ENCODE measurements around the gene MGLL. TPM values are rescaled to one million over a fixed set of nuclear protein-coding genes. Genes with fewer than 3 reads are reported as not detected.
A peak's percentile ranks its signal among the peaks of the same experiment; 100 is the strongest.

The MGLL gene
- 1 to 10 TPM; 2.2 to 8.0 (median 2.6) TPM for total RNA-seq

- ATAC-seq (peak in 1 of 2 donors; percentile 12), DNase-seq (no peak)
- Mint-ChIP-seq H3K4me1 (ENCODE audit: low read depth) (peaks cover 11% of the 10 kb centered on the region), H3K36me3 (ENCODE audit: insufficient read depth) (no peaks in the 10 kb centered on the region), H3K27me3 (ENCODE audit: low read depth) (peaks cover 49% of the 10 kb centered on the region), H3K4me3 (peak within 1 kb of the TSS; percentile 79), H3K9me3 (no peaks in the 10 kb centered on the region)
These were observed at the start of gene MGLL for GRCh38 chr3:127822041-127822681. Gene MGLL, minus strand, starts transcription at chr3:127822515. Its CDS starts 197 bp downstream, at chr3:127822318.

- H3K36me3 Mint-ChIP-seq (ENCODE audit: insufficient read depth) = no peaks in the 10 kb centered on the region
- no peaks in the 10 kb centered on the region for H3K4me1 Mint-ChIP-seq (ENCODE audit: low read depth)
- H3K27me3 Mint-ChIP-seq (ENCODE audit: low read depth) = peaks cover 6% of the 10 kb centered on the region
- ATAC-seq (no peak), DNase-seq (no peak)
- no peaks in the 10 kb centered on the region for H3K9me3 Mint-ChIP-seq
- H3K4me3 Mint-ChIP-seq = no peak overlapping the region
These were observed 47.8 kb upstream of the MGLL start for GRCh38 chr3:127870156-127870555.

GRCh38 chr3:127867986-127868385 lies 45.7 kb upstream of the MGLL start:
- H3K4me3 Mint-ChIP-seq = no peak overlapping the region
- H3K9me3 Mint-ChIP-seq = no peaks in the 10 kb centered on the region
- ATAC-seq (no peak), DNase-seq (no peak)
- no peaks in the 10 kb centered on the region for H3K36me3 Mint-ChIP-seq (ENCODE audit: insufficient read depth)
- H3K27me3 Mint-ChIP-seq (ENCODE audit: low read depth) = peaks cover 6% of the 10 kb centered on the region
- no peaks in the 10 kb centered on the region for H3K4me1 Mint-ChIP-seq (ENCODE audit: low read depth)

- no peak for ATAC-seq
- Mint-ChIP-seq H3K27me3 (ENCODE audit: low read depth) (peaks cover 6% of the 10 kb centered on the region), H3K4me1 (ENCODE audit: low read depth) (no peaks in the 10 kb centered on the region)
These were observed 45.1 kb upstream of the MGLL start for GRCh38 chr3:127867412-127867811.

GRCh38 chr3:127865941-127866340 lies 43.6 kb upstream of the MGLL start:
- H3K27me3 Mint-ChIP-seq (ENCODE audit: low read depth) = peaks cover 2% of the 10 kb centered on the region
- ATAC-seq (no peak), DNase-seq (no peak)
- H3K9me3 Mint-ChIP-seq = no peaks in the 10 kb centered on the region
- no peak overlapping the region for H3K4me3 Mint-ChIP-seq
- H3K4me1 Mint-ChIP-seq (ENCODE audit: low read depth) = no peaks in the 10 kb centered on the region
- H3K36me3 Mint-ChIP-seq (ENCODE audit: insufficient read depth) = no peaks in the 10 kb centered on the region

More at GRCh38 chr3:127867412-127867811, 45.1 kb upstream of the MGLL start:
- H3K9me3 Mint-ChIP-seq = no peaks in the 10 kb centered on the region
- DNase-seq = no peak
- H3K36me3 Mint-ChIP-seq (ENCODE audit: insufficient read depth) = no peaks in the 10 kb centered on the region
- no peak overlapping the region for H3K4me3 Mint-ChIP-seq

- no peak overlapping the region for H3K4me3 Mint-ChIP-seq
- H3K36me3 Mint-ChIP-seq (ENCODE audit: insufficient read depth) = no peaks in the 10 kb centered on the region
- no peaks in the 10 kb centered on the region for H3K27me3 Mint-ChIP-seq (ENCODE audit: low read depth)
- ATAC-seq = no peak
- H3K9me3 Mint-ChIP-seq = no peaks in the 10 kb centered on the region
- H3K4me1 Mint-ChIP-seq (ENCODE audit: low read depth) = no peaks in the 10 kb centered on the region
- no peak for DNase-seq
These were observed 37.9 kb upstream of the MGLL start for GRCh38 chr3:127860211-127860696.

- Mint-ChIP-seq H3K27me3 (ENCODE audit: low read depth) (no peaks in the 10 kb centered on the region), H3K4me3 (no peak overlapping the region), H3K36me3 (ENCODE audit: insufficient read depth) (no peaks in the 10 kb centered on the region), H3K9me3 (no peaks in the 10 kb centered on the region), H3K4me1 (ENCODE audit: low read depth) (no peaks in the 10 kb centered on the region)
- ATAC-seq = no peak
- DNase-seq = no peak
These were observed 37.4 kb upstream of the MGLL start for GRCh38 chr3:127859730-127860129.

- Mint-ChIP-seq H3K4me3 (no peak overlapping the region), H3K36me3 (ENCODE audit: insufficient read depth) (no peaks in the 10 kb centered on the region), H3K27me3 (ENCODE audit: low read depth) (no peaks in the 10 kb centered on the region), H3K9me3 (no peaks in the 10 kb centered on the region), H3K4me1 (ENCODE audit: low read depth) (no peaks in the 10 kb centered on the region)
- DNase-seq = no peak
- ATAC-seq = no peak
These were observed 36.6 kb upstream of the MGLL start for GRCh38 chr3:127858937-127859336.

- DNase-seq = no peak
- Mint-ChIP-seq H3K27me3 (ENCODE audit: low read depth) (no peaks in the 10 kb centered on the region), H3K4me1 (ENCODE audit: low read depth) (no peaks in the 10 kb centered on the region), H3K36me3 (ENCODE audit: insufficient read depth) (no peaks in the 10 kb centered on the region), H3K4me3 (no peak overlapping the region), H3K9me3 (no peaks in the 10 kb centered on the region)
- no peak for ATAC-seq
These were observed 36.2 kb upstream of the MGLL start for GRCh38 chr3:127858521-127858920.

- H3K36me3 Mint-ChIP-seq (ENCODE audit: insufficient read depth) = no peaks in the 10 kb centered on the region
- H3K9me3 Mint-ChIP-seq = no peaks in the 10 kb centered on the region
- no peaks in the 10 kb centered on the region for H3K27me3 Mint-ChIP-seq (ENCODE audit: low read depth)
- DNase-seq (no peak), ATAC-seq (no peak)
- no peaks in the 10 kb centered on the region for H3K4me1 Mint-ChIP-seq (ENCODE audit: low read depth)
- H3K4me3 Mint-ChIP-seq = no peak overlapping the region
These were observed 35.0 kb upstream of the MGLL start for GRCh38 chr3:127857333-127857732.

GRCh38 chr3:127856801-127857200 lies 34.5 kb upstream of the MGLL start:
- no peak for ATAC-seq
- H3K4me3 Mint-ChIP-seq = no peak overlapping the region
- no peaks in the 10 kb centered on the region for H3K27me3 Mint-ChIP-seq (ENCODE audit: low read depth)
- no peaks in the 10 kb centered on the region for H3K9me3 Mint-ChIP-seq
- no peak for DNase-seq
- no peaks in the 10 kb centered on the region for H3K4me1 Mint-ChIP-seq (ENCODE audit: low read depth)
- H3K36me3 Mint-ChIP-seq (ENCODE audit: insufficient read depth) = no peaks in the 10 kb centered on the region

- H3K4me1 Mint-ChIP-seq (ENCODE audit: low read depth) = no peaks in the 10 kb centered on the region
- H3K36me3 Mint-ChIP-seq (ENCODE audit: insufficient read depth) = no peaks in the 10 kb centered on the region
- ATAC-seq (no peak), DNase-seq (no peak)
- H3K27me3 Mint-ChIP-seq (ENCODE audit: low read depth) = no peaks in the 10 kb centered on the region
- H3K9me3 Mint-ChIP-seq = no peaks in the 10 kb centered on the region
- H3K4me3 Mint-ChIP-seq = no peak overlapping the region
These were observed 32.9 kb upstream of the MGLL start for GRCh38 chr3:127855246-127855645.

- ATAC-seq = no peak
- DNase-seq = no peak
- H3K9me3 Mint-ChIP-seq = no peaks in the 10 kb centered on the region
- H3K36me3 Mint-ChIP-seq (ENCODE audit: insufficient read depth) = no peaks in the 10 kb centered on the region
- H3K4me3 Mint-ChIP-seq = no peak overlapping the region
- no peaks in the 10 kb centered on the region for H3K27me3 Mint-ChIP-seq (ENCODE audit: low read depth)
- H3K4me1 Mint-ChIP-seq (ENCODE audit: low read depth) = no peaks in the 10 kb centered on the region
These were observed 31.4 kb upstream of the MGLL start for GRCh38 chr3:127853681-127854080.

GRCh38 chr3:127851899-127852298 lies 29.6 kb upstream of the MGLL start:
- Mint-ChIP-seq H3K4me3 (no peak overlapping the region), H3K36me3 (ENCODE audit: insufficient read depth) (no peaks in the 10 kb centered on the region), H3K27me3 (ENCODE audit: low read depth) (peaks cover 5% of the 10 kb centered on the region), H3K4me1 (ENCODE audit: low read depth) (no peaks in the 10 kb centered on the region), H3K9me3 (no peaks in the 10 kb centered on the region)
- no peak for ATAC-seq
- no peak for DNase-seq

GRCh38 chr3:127849368-127849767 lies 27.1 kb upstream of the MGLL start:
- Mint-ChIP-seq H3K9me3 (no peaks in the 10 kb centered on the region), H3K36me3 (ENCODE audit: insufficient read depth) (no peaks in the 10 kb centered on the region), H3K27me3 (ENCODE audit: low read depth) (peaks cover 5% of the 10 kb centered on the region), H3K4me1 (ENCODE audit: low read depth) (no peaks in the 10 kb centered on the region), H3K4me3 (no peak overlapping the region)
- DNase-seq (no peak), ATAC-seq (no peak)
